Esophagus squamous epithelium (tissue), 4 donors: ENCODE data around the gene BGLAP.

ENCODE experiments used
- CTCF ChIP-seq, 6 experiments: fragments of 450-650 bp in 4 of 6; fragments of 200-600 bp in 2 of 6; sonication (generic) in 2 of 6; IDR thresholded peaks; one replicate each; pipeline ENCODE4 v1.5.1; 2016 to 2019; ENCODE audit warnings: antibody characterized with exemption in 6 of 6, mild to moderate bottlenecking in 4 of 6, moderate library complexity in 4 of 6
- POLR2A ChIP-seq, 4 donors: fragments of 450-650 bp; IDR thresholded peaks; one replicate each; pipeline ENCODE4 v1.6.1; 2017; ENCODE audit warnings: antibody characterized with exemption in 4 of 4, mild to moderate bottlenecking in 4 of 4, moderate library complexity in 3 of 4

- TF ChIP-seq CTCF (IDR thresholded peaks at IDR 0.05): no peak
- TF ChIP-seq POLR2A (IDR thresholded peaks at IDR 0.05): no peak
Measured at GRCh38 chr1:156229809-156230472, 12.0 kb upstream of the BGLAP start.
